ENCODE results near the gene C2orf74. TPM values are rescaled to one million over a fixed set of nuclear protein-coding genes. Genes with fewer than 3 reads are reported as not detected.

The C2orf74 gene
- total RNA-seq, 1 donor from 2014 or later: 6.9 TPM

DNA sequence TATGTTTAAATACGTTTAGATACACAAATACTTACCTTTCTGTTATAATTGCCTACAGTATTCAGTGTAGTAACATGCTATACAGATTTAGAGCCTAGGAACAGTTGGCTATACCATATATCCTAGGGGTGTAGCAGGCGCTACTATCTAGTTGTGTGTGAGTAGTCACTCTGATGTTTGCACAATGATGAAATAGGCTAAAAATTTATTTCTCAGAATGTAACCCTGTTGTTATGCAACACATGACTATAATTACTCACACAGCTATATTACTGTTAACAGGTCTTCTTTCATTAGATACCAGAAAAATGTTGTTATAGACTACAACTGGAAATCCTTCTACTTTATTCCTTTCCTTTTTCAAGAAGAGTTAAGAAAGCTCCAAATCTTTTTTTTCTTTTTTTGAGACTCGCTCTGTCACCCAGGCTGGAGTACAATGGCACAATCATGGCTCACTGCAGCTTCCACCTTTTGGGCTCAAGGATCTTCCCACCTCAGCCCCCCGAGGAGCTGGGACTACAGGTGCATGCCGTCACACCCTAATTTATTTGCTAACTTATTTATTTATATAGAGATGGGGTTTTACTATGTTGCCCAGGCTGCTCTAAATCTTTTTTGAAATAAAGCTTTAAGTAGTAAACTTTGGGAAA, 48.5 kb downstream of the C2orf74 start:
- DNase-seq (ENCODE audit: low spot score): no peak

DNA sequence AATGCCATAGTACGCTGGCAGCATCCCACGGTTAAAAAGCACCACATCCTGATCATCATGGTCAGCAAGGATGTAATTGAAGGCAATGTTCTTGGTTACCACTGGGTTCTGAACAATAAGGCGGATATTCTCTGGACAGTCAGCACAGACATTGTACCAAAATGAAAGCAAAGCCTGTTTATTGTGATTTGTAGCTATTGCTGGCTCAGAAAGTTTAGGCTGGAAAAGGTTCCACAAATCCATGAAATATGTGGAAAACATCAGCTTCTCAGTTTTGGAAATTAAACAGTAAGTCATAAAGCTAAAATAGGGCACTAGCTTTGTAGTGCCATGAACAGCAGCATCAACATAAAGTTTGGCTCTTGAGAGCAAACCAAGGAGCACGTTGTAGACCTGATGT, 52.2 kb downstream of the C2orf74 start:
- DNase-seq (ENCODE audit: low spot score): no peak

Other genes starting within 250 kb of the C2orf74 start
- gene PEX13, start 144.5 kb upstream of the C2orf74 start, total RNA-seq: 14.4 TPM
- gene PUS10, start 143.9 kb upstream of the C2orf74 start, total RNA-seq: 2.8 TPM
- gene SANBR, start 96.3 kb upstream of the C2orf74 start, total RNA-seq: 9.0 TPM